Neuronal stem cell (in vitro differentiated cells): ENCODE measurements around the gene USP32.

ENCODE experiments used
- DNase-seq: peaks from one replicate; pipeline ENCODE4 v3.0.0-alpha.2; 2013; ENCODE audit warnings: low spot score
- H2AFZ ChIP-seq: one replicate; pipeline ENCODE4 v1.6.1; 2013; ENCODE audit warnings: mild to moderate bottlenecking, low read length, inconsistent platforms
- H2AK5ac ChIP-seq: 2 replicates; pipeline ENCODE4 v1.6.1; 2013; ENCODE audit warnings: low read depth, mild to moderate bottlenecking, inconsistent platforms, low read length, moderate library complexity, mixed read lengths
- H2BK120ac ChIP-seq: 2 replicates; pipeline ENCODE4 v1.6.1; 2013; ENCODE audit warnings: low read depth, mild to moderate bottlenecking, inconsistent platforms, low read length, moderate library complexity, mixed read lengths
- H2BK12ac ChIP-seq: one replicate; pipeline ENCODE4 v1.6.1; 2013; ENCODE audit warnings: low read length, inconsistent platforms
- H2BK15ac ChIP-seq: 2 replicates; pipeline ENCODE4 v1.6.1; 2013; ENCODE audit warnings: mild to moderate bottlenecking, low read length, inconsistent platforms, mixed read lengths
- H2BK5ac ChIP-seq: one replicate; pipeline ENCODE4 v1.6.1; 2013; ENCODE audit warnings: inconsistent platforms, mild to moderate bottlenecking, low read length, moderate library complexity
- H3K14ac ChIP-seq: one replicate; pipeline ENCODE4 v1.6.1; 2013; ENCODE audit warnings: low read length, inconsistent platforms
- H3K18ac ChIP-seq: 2 replicates; pipeline ENCODE4 v1.6.1; 2013; ENCODE audit warnings: low read length, inconsistent platforms
- H3K23ac ChIP-seq: 2 replicates; pipeline ENCODE4 v1.6.1; 2013; ENCODE audit warnings: low read depth, mild to moderate bottlenecking, mixed read lengths, low read length, inconsistent platforms; ENCODE audit not compliant: poor library complexity
- H3K27ac ChIP-seq: replicated peaks from 3 replicates; pipeline ENCODE4 v1.5.1; 2013; ENCODE audit warnings: low read length, inconsistent platforms
- H3K27me3 ChIP-seq, 3 experiments: 2 replicates each; pipeline ENCODE4 v1.6.1; 2013; ENCODE audit warnings: low read length in 3 of 3, mild to moderate bottlenecking in 2 of 3, inconsistent platforms in 1 of 3, low read depth in 1 of 3, mixed read lengths in 1 of 3, moderate library complexity in 1 of 3; ENCODE audit not compliant: control insufficient read depth in 3 of 3, insufficient read depth in 3 of 3
- H3K36me3 ChIP-seq, 2 donors: replicated peaks in 1 of 2; 2 replicates each; pipeline ENCODE4 v1.6.1; 2013; ENCODE audit warnings: low read length in 2 of 2; ENCODE audit not compliant: control insufficient read depth in 2 of 2, insufficient read depth in 2 of 2
- H3K4ac ChIP-seq: 2 replicates; pipeline ENCODE4 v1.6.1; 2013; ENCODE audit warnings: inconsistent platforms, mild to moderate bottlenecking, low read length, moderate library complexity
- H3K4me1 ChIP-seq, 2 donors: 1 replicate in 1 of 2; 2 replicates in 1 of 2; pipeline ENCODE4 v1.6.1; 2013; ENCODE audit warnings: low read length in 2 of 2, low read depth in 1 of 2; ENCODE audit not compliant: control insufficient read depth in 2 of 2, insufficient read depth in 1 of 2
- H3K4me2 ChIP-seq: one replicate; pipeline ENCODE4 v1.6.1; 2013; ENCODE audit warnings: mild to moderate bottlenecking, low read length, inconsistent platforms; ENCODE audit not compliant: insufficient read depth, poor library complexity, severe bottlenecking
- H3K4me3 ChIP-seq, 2 donors: 2 replicates each; pipeline ENCODE4 v1.5.1; 2013; ENCODE audit warnings: low read length in 2 of 2, mild to moderate bottlenecking in 2 of 2, inconsistent platforms in 1 of 2, moderate library complexity in 1 of 2
- H3K79me1 ChIP-seq: one replicate; pipeline ENCODE4 v1.6.1; 2013; ENCODE audit warnings: low read depth, mild to moderate bottlenecking, inconsistent platforms, low read length, moderate library complexity
- H3K9ac ChIP-seq: one replicate; pipeline ENCODE4 v1.6.1; 2013; ENCODE audit warnings: mild to moderate bottlenecking, low read depth, low read length, inconsistent platforms; ENCODE audit not compliant: poor library complexity
- H3K9me3 ChIP-seq, 2 donors: replicated peaks in 1 of 2; 2 replicates each; pipeline versions ENCODE3 to v1.6.1; 2013; ENCODE audit warnings: low read length in 2 of 2, mild to moderate bottlenecking in 2 of 2, inconsistent platforms in 1 of 2, low read depth in 1 of 2, mixed read lengths in 1 of 2, moderate library complexity in 1 of 2; ENCODE audit not compliant: control insufficient read depth in 2 of 2, insufficient read depth in 1 of 2
- H4K8ac ChIP-seq: one replicate; pipeline ENCODE4 v1.6.1; 2013; ENCODE audit warnings: low read depth, mild to moderate bottlenecking, inconsistent platforms, low read length, moderate library complexity
- H4K91ac ChIP-seq: one replicate; pipeline ENCODE4 v1.6.1; 2013; ENCODE audit warnings: low read length, low read depth, mild to moderate bottlenecking, inconsistent platforms; ENCODE audit not compliant: poor library complexity
- whole genome bisulfite sequencing, 2 donors: extraction: QIAGEN DNeasy Blood & Tissue Kit; methylation state at CpG; one replicate each; pipeline ENCODE4 v1.1.7; 2013; ENCODE audit warnings: missing lambda C conversion rate in 2 of 2, mixed read lengths in 1 of 2; ENCODE audit not compliant: insufficient read length in 2 of 2, insufficient replicate concordance in 1 of 2; ENCODE audit errors: extremely low coverage in 2 of 2; 5-methylcytosine and 5-hydroxymethylcytosine counted together

The USP32 gene

DNA sequence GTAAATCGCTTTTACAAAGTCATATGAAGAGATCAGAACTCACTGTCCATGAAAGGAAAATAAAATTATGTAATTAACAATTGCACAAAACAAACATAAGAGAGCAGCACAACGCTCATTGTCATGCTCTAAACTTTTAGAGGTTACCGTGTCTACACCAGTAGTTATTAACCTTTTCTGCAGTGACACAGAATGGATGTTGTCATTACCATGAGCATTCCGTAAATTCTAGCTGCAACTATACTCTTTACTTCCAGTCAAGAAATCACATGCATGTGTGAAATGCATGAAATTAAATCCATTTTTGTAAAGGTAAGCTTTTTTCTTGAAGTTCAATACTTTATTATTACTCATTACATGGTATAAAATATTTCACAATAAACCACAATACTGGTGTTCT is 38.2 kb downstream of the USP32 start:
- Histone ChIP-seq H2AFZ (no peak overlapping the region), H3K4ac (no peak overlapping the region), H2BK120ac (no peak overlapping the region), H3K14ac (no peak overlapping the region), H4K8ac (no peak overlapping the region), H3K27me3 (no peaks in the 10 kb centered on the region), H2BK12ac (no peak overlapping the region), H3K18ac (no peak overlapping the region), H2BK5ac (no peak overlapping the region), H4K91ac (no peak overlapping the region), H3K4me2 (no peak overlapping the region), H2BK15ac (no peak overlapping the region), H2AK5ac (no peak overlapping the region), H3K4me3 (no peak overlapping the region), H3K36me3 (no peaks in the 10 kb centered on the region), H3K9me3 (no peaks in the 10 kb centered on the region), H3K4me1 (no peaks in the 10 kb centered on the region), H3K79me1 (peaks cover under 1% of the 10 kb centered on the region), H3K9ac (no peak overlapping the region), H3K27ac (no peak overlapping the region), H3K23ac (no peak overlapping the region)
- no CpG with 5 or more reads among the region's 4 CpGs for WGBS, 2 donors
- no peak for DNase-seq

DNA sequence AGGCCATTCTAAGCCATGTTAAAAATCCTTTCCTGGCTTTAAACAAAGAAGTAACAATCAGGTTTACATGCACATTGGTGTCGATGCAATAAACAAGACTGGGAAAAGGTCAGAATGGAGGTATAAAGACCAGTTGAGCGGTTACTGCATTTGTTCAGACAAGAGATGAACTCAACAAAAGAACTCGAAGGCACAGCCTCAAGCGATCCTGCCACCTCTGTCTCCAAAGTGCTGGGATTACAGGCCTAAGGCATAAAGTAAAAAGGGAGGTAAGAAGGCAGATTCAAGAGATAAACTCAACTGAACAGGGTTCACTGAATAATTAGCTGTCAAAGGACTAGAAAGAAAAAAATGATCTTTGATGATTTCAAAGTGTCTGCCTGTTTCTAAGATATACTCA is 39.4 kb downstream of the USP32 start:
- Histone ChIP-seq H3K79me1 (peaks cover under 1% of the 10 kb centered on the region), H3K4ac (no peak overlapping the region), H3K27me3 (no peaks in the 10 kb centered on the region), H2AFZ (no peak overlapping the region), H3K9ac (no peak overlapping the region), H3K14ac (no peak overlapping the region), H3K27ac (no peak overlapping the region), H2BK5ac (no peak overlapping the region), H3K23ac (no peak overlapping the region), H4K91ac (no peak overlapping the region), H3K18ac (no peak overlapping the region), H2BK15ac (no peak overlapping the region), H4K8ac (no peak overlapping the region), H3K36me3 (no peaks in the 10 kb centered on the region), H3K4me3 (no peak overlapping the region), H2BK120ac (no peak overlapping the region), H2BK12ac (no peak overlapping the region), H2AK5ac (no peak overlapping the region), H3K4me2 (no peak overlapping the region), H3K9me3 (no peaks in the 10 kb centered on the region), H3K4me1 (no peaks in the 10 kb centered on the region)
- no peak for DNase-seq
- WGBS, 2 donors: no CpG with 5 or more reads among the region's 4 CpGs

DNA sequence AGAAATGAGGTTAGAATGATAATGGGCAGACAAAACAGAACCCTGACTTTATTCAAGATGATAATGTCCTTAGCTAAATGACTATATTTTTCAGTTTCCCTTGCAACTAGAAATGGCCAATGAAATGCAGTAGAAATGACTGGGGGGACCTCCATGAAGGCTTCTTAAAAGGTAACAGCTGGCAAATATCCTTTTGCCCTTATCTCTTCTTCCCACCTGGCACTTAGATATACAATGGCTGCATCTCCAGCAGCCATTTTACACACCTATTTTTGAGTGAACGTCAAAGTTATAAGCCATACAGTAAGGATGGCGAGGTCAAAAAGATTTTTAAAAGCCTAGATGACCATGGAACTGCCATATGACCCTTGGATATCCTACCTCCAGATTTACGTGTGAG is 39.9 kb downstream of the USP32 start:
- H3K36me3 ChIP-seq: no peaks in the 10 kb centered on the region
- no peak overlapping the region for H3K27ac ChIP-seq
- H2BK5ac ChIP-seq: no peak overlapping the region
- H3K4me1 ChIP-seq: no peaks in the 10 kb centered on the region
- DNase-seq: no peak
- WGBS, 2 donors: no CpG with 5 or more reads among the region's 3 CpGs
- H3K14ac ChIP-seq: no peak overlapping the region
- no peak overlapping the region for H3K4me3 ChIP-seq
- no peak overlapping the region for H2BK120ac ChIP-seq
- peaks cover 1% of the 10 kb centered on the region for H3K79me1 ChIP-seq
- no peaks in the 10 kb centered on the region for H3K9me3 ChIP-seq
- H2BK12ac ChIP-seq: no peak overlapping the region
- H2AFZ ChIP-seq: no peak overlapping the region
- no peaks in the 10 kb centered on the region for H3K27me3 ChIP-seq
- no peak overlapping the region for H3K4ac ChIP-seq
- H3K18ac ChIP-seq: no peak overlapping the region
- H3K9ac ChIP-seq: no peak overlapping the region
- H2AK5ac ChIP-seq: no peak overlapping the region
- no peak overlapping the region for H2BK15ac ChIP-seq
- no peak overlapping the region for H4K8ac ChIP-seq
- H3K4me2 ChIP-seq: no peak overlapping the region
- no peak overlapping the region for H3K23ac ChIP-seq
- H4K91ac ChIP-seq: no peak overlapping the region

DNA sequence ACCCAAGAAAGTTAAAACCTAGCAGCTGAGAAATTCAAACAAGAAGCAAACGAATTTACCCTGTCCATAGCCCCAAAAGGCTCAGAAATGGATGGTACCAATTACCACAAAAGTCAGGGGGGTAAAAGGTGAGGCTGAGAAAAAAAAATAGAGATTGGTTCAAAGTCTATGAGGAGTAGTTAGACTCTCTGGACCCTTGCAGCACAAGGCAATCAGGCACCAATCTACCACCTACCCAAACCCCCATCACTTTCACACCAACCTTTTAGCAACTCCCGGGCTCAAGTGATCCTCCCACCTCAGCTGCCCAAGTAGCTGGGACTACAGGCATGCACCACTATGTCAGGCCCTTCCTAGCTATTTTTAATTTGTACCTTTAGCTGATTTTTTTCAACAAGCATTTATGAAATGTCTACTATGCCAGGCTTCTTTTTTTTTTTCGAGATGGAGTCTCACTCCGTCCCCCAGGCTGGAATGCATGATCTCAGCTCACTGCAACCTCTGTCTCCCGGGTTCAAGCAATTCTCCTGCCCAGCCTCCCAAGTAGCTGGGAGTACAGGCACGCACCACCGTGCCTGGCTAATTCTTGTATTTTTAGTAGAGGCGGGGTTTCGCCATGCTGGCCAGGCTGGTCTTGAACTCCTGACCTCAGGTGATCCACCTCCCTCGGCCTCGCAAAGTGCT is 40.8 kb downstream of the USP32 start:
- no peaks in the 10 kb centered on the region for H3K9me3 ChIP-seq
- H3K9ac ChIP-seq: no peak overlapping the region
- H2AK5ac ChIP-seq: no peak overlapping the region
- no peak overlapping the region for H3K4ac ChIP-seq
- no peak overlapping the region for H4K8ac ChIP-seq
- no peak overlapping the region for H2AFZ ChIP-seq
- H3K14ac ChIP-seq: no peak overlapping the region
- H2BK12ac ChIP-seq: no peak overlapping the region
- H2BK5ac ChIP-seq: no peak overlapping the region
- peaks cover 1% of the 10 kb centered on the region for H3K79me1 ChIP-seq
- no peak overlapping the region for H3K4me3 ChIP-seq
- H3K36me3 ChIP-seq: no peaks in the 10 kb centered on the region
- no peak overlapping the region for H3K23ac ChIP-seq
- no peak overlapping the region for H3K18ac ChIP-seq
- H3K27ac ChIP-seq: no peak overlapping the region
- no peak overlapping the region for H3K4me2 ChIP-seq
- H3K4me1 ChIP-seq: no peaks in the 10 kb centered on the region
- H4K91ac ChIP-seq: no peak overlapping the region
- H2BK15ac ChIP-seq: no peak overlapping the region
- no peak overlapping the region for H2BK120ac ChIP-seq
- H3K27me3 ChIP-seq: no peaks in the 10 kb centered on the region
- WGBS, 2 donors: no CpG with 5 or more reads among the region's 11 CpGs
- no peak for DNase-seq
